H1 (cell line): Measurements from ENCODE around the gene PLEKHG4. TPM values are rescaled to one million over a fixed set of nuclear protein-coding genes. Genes with fewer than 3 reads are reported as not detected.

Source experiments
- CTCF ChIA-PET: fragments of 300-600 bp; sonication (Branson Sonifier 250); formaldehyde crosslinking; loops from one replicate; lab custom pipeline; 2021; ENCODE audit not compliant: partially characterized antibody; lab: Charles Lee
- POLR2A ChIA-PET: fragments of 300-600 bp; sonication (Branson Sonifier 250); formaldehyde crosslinking; loops from one replicate; lab custom pipeline; 2021; ENCODE audit warnings: inconsistent platforms; ENCODE audit not compliant: partially characterized antibody; lab: Charles Lee
- DNase-seq, 2 experiments: peaks; one replicate each; pipeline versions ENCODE4 v3.0.0 to v3.0.0-alpha.2; 2010 to 2022; ENCODE audit warnings: low spot score in 2 of 2, low read depth in 1 of 2, mixed read lengths in 1 of 2
- FAIRE-seq: peaks from 2 replicates; lab custom pipeline; 2011; peaks lifted over from hg19 to GRCh38; lab: Jason Lieb, UNC
- H2AFZ ChIP-seq: 2 replicates; pipeline ENCODE4 v1.8.1; 2012; ENCODE audit warnings: low read length, inconsistent platforms
- H2AK5ac ChIP-seq: 2 replicates; pipeline ENCODE4 v1.6.1; 2013; ENCODE audit warnings: low read depth, low read length
- H2BK120ac ChIP-seq: replicated peaks from 2 replicates; pipeline ENCODE3; 2013; ENCODE audit warnings: low read depth, low read length, inconsistent platforms
- H2BK12ac ChIP-seq: 2 replicates; pipeline ENCODE4 v1.6.1; 2013; ENCODE audit warnings: low read depth, low read length
- H2BK15ac ChIP-seq: 2 replicates; pipeline ENCODE4 v1.6.1; 2013; ENCODE audit warnings: low read length
- H2BK20ac ChIP-seq: 2 replicates; pipeline ENCODE4 v1.6.1; 2013; ENCODE audit warnings: low read length
- H2BK5ac ChIP-seq: 2 replicates; pipeline ENCODE4 v1.6.1; 2013; ENCODE audit warnings: low read depth, low read length
- H3K14ac ChIP-seq: 2 replicates; pipeline ENCODE4 v1.6.1; 2013; ENCODE audit warnings: inconsistent platforms; ENCODE audit not compliant: insufficient read length
- H3K18ac ChIP-seq: 2 replicates; pipeline ENCODE4 v1.6.1; 2013; ENCODE audit warnings: low read length; ENCODE audit errors: extremely low read depth
- H3K23ac ChIP-seq: 2 replicates; pipeline ENCODE4 v1.6.1; 2013; ENCODE audit warnings: inconsistent platforms; ENCODE audit not compliant: insufficient read length
- H3K23me2 ChIP-seq: 2 replicates; pipeline ENCODE4 v1.6.1; 2013; ENCODE audit warnings: low read depth, low read length
- H3K27ac ChIP-seq: 2 replicates; pipeline ENCODE4 v1.6.1; 2011; ENCODE audit warnings: low read depth, low read length, inconsistent platforms
- H3K27me3 ChIP-seq, 4 experiments: replicated peaks in 1 of 4; 1 replicate in 1 of 4; 2 replicates in 3 of 4; pipeline versions ENCODE4 v1.6.1 to v1.8.1; 2011 to 2013; ENCODE audit warnings: low read length in 3 of 4, mild to moderate bottlenecking in 3 of 4, inconsistent platforms in 2 of 4, mixed read lengths in 2 of 4, moderate library complexity in 1 of 4; ENCODE audit not compliant: control insufficient read depth in 3 of 4, insufficient read depth in 3 of 4; ENCODE audit errors: extremely low read depth in 1 of 4
- H3K36me3 ChIP-seq, 4 experiments: 2 replicates each; pipeline versions ENCODE4 v1.6.1 to v1.8.1; 2011 to 2013; ENCODE audit warnings: mild to moderate bottlenecking in 4 of 4, low read length in 3 of 4, moderate library complexity in 2 of 4, control low read depth in 1 of 4, inconsistent platforms in 1 of 4; ENCODE audit not compliant: insufficient read depth in 4 of 4, control insufficient read depth in 2 of 4
- H3K4ac ChIP-seq: replicated peaks from 2 replicates; pipeline ENCODE3; 2013; ENCODE audit warnings: low read length, low read depth, mixed read lengths, inconsistent platforms; ENCODE audit not compliant: insufficient read length
- H3K4me1 ChIP-seq, 4 experiments: replicated peaks in 1 of 4; 1 replicate in 1 of 4; 2 replicates in 3 of 4; pipeline versions ENCODE4 v1.6.1 to v1.8.1; 2011 to 2013; ENCODE audit warnings: low read length in 3 of 4, inconsistent platforms in 2 of 4, mixed read lengths in 1 of 4; ENCODE audit not compliant: insufficient read depth in 4 of 4, control insufficient read depth in 3 of 4
- H3K4me2 ChIP-seq, 2 experiments: 2 replicates each; pipeline versions ENCODE4 v1.6.1 to v1.8.1; 2011 to 2013; ENCODE audit warnings: low read depth in 2 of 2, low read length in 2 of 2, control low read depth in 1 of 2, inconsistent platforms in 1 of 2, mild to moderate bottlenecking in 1 of 2; ENCODE audit not compliant: insufficient read depth in 1 of 2
- H3K4me3 ChIP-seq, 4 experiments: fragments of 200-600, 300-600 bp in 1 of 4; sonication (generic), shearing (Covaris generic), sonication (Bioruptor Twin) in 1 of 4; 2 replicates each; pipeline versions ENCODE4 v1.5.1 to v1.8.1; 2011 to 2016; ENCODE audit warnings: low read length in 4 of 4, low read depth in 3 of 4, control low read depth in 2 of 4, inconsistent platforms in 2 of 4, mild to moderate bottlenecking in 2 of 4, mixed read lengths in 1 of 4, moderate library complexity in 1 of 4; ENCODE audit not compliant: insufficient read depth in 2 of 4; ENCODE audit errors: extremely low read depth in 1 of 4
- H3K56ac ChIP-seq: replicated peaks from 2 replicates; pipeline ENCODE3; 2013; ENCODE audit warnings: low read depth, mild to moderate bottlenecking, mixed read lengths, low read length, inconsistent platforms; ENCODE audit not compliant: insufficient read length
- H3K79me1 ChIP-seq: 2 replicates; pipeline ENCODE4 v1.6.1; 2013; ENCODE audit warnings: low read depth, low read length, control low read depth
- H3K79me2 ChIP-seq, 2 experiments: 2 replicates each; pipeline versions ENCODE4 v1.6.1 to v1.8.1; 2012 to 2013; ENCODE audit warnings: low read length in 2 of 2, mild to moderate bottlenecking in 2 of 2, inconsistent platforms in 1 of 2; ENCODE audit not compliant: insufficient read depth in 2 of 2, control insufficient read depth in 1 of 2
- H3K9ac ChIP-seq, 4 experiments: replicated peaks in 1 of 4; 1 replicate in 1 of 4; 2 replicates in 3 of 4; pipeline versions ENCODE4 v1.6.1 to v1.8.1; 2011 to 2013; ENCODE audit warnings: low read depth in 3 of 4, low read length in 3 of 4, control low read depth in 2 of 4, mild to moderate bottlenecking in 2 of 4, moderate library complexity in 2 of 4, inconsistent platforms in 1 of 4; ENCODE audit errors: extremely low read depth in 1 of 4
- H3K9me3 ChIP-seq, 2 experiments: 2 replicates each; pipeline versions ENCODE4 v1.6.1 to v1.8.1; 2012 to 2013; ENCODE audit warnings: mild to moderate bottlenecking in 2 of 2, moderate library complexity in 2 of 2, control low read depth in 1 of 2, inconsistent platforms in 1 of 2, low read depth in 1 of 2, low read length in 1 of 2, mixed read lengths in 1 of 2; ENCODE audit not compliant: insufficient read depth in 2 of 2
- H4K20me1 ChIP-seq, 2 experiments: replicated peaks in 1 of 2; 2 replicates each; pipeline versions ENCODE3 to v1.8.1; 2011 to 2013; ENCODE audit warnings: inconsistent platforms in 2 of 2, low read length in 2 of 2, mild to moderate bottlenecking in 1 of 2; ENCODE audit not compliant: insufficient read depth in 2 of 2, control insufficient read depth in 1 of 2
- H4K5ac ChIP-seq: 2 replicates; pipeline ENCODE4 v1.6.1; 2013; ENCODE audit warnings: low read length, low read depth, mixed read lengths, inconsistent platforms; ENCODE audit not compliant: insufficient read length
- H4K8ac ChIP-seq: 2 replicates; pipeline ENCODE4 v1.8.0; 2013; ENCODE audit warnings: mild to moderate bottlenecking, moderate library complexity, low read length, inconsistent platforms; ENCODE audit not compliant: insufficient read depth; ENCODE audit errors: extremely low read depth
- H4K91ac ChIP-seq: replicated peaks from 2 replicates; pipeline ENCODE3; 2013; ENCODE audit warnings: low read length, mixed read lengths, inconsistent platforms; ENCODE audit not compliant: insufficient read length
- CREB1 ChIP-seq: IDR thresholded peaks from 2 replicates; pipeline ENCODE4 v1.6.1; 2012; ENCODE audit warnings: inconsistent platforms
- WGBS, 2 experiments: shearing (Covaris generic) in 1 of 2; methylation state at CpG; one replicate each; pipeline versions ENCODE4 v1.1.6 to v1.1.7; 2013 to 2015; ENCODE audit warnings: low lambda C conversion rate in 2 of 2, mixed read lengths in 2 of 2, inconsistent platforms in 1 of 2, low coverage in 1 of 2, missing lambda C conversion rate in 1 of 2; ENCODE audit not compliant: insufficient replicate concordance in 2 of 2, insufficient coverage in 1 of 2, insufficient read length in 1 of 2; ENCODE audit errors: extremely low coverage in 1 of 2, missing lambda C conversion rate in 1 of 2; 5-methylcytosine and 5-hydroxymethylcytosine counted together
- polyA plus RNA-seq, 7 experiments: library from polyadenylated mRNA; depleted of rRNA in 3 of 7; stranded (reverse) in 5 of 7; unstranded in 2 of 7; fragments of >200 nt in 5 of 7; fragments of 200-250 nt in 2 of 7; gene quantifications; 1 replicate in 5 of 7; 2 replicates in 1 of 7; 4 replicates in 1 of 7; pipeline versions ENCODE4 v1.2.1 to v1.2.3, GENCODE V29; 2011 to 2013; ENCODE audit warnings: missing spikeins in 2 of 7, mixed read lengths in 2 of 7
- total RNA-seq: library from RNA; stranded (reverse); fragmentation: NEBNext Ultra II Directional; extraction: Animal tissue kit (Norgen Biotek cat#: 25700); gene quantifications from 2 replicates; pipeline ENCODE4 v1.2.1, GENCODE V29; 2021

The PLEKHG4 gene
- total and polyA plus RNA-seq, 2 of the 8 experiments (the other 6 are each of a cell fraction or from before 2014, with no cell fraction given), result 7.7 to 11.1 TPM

DNA sequence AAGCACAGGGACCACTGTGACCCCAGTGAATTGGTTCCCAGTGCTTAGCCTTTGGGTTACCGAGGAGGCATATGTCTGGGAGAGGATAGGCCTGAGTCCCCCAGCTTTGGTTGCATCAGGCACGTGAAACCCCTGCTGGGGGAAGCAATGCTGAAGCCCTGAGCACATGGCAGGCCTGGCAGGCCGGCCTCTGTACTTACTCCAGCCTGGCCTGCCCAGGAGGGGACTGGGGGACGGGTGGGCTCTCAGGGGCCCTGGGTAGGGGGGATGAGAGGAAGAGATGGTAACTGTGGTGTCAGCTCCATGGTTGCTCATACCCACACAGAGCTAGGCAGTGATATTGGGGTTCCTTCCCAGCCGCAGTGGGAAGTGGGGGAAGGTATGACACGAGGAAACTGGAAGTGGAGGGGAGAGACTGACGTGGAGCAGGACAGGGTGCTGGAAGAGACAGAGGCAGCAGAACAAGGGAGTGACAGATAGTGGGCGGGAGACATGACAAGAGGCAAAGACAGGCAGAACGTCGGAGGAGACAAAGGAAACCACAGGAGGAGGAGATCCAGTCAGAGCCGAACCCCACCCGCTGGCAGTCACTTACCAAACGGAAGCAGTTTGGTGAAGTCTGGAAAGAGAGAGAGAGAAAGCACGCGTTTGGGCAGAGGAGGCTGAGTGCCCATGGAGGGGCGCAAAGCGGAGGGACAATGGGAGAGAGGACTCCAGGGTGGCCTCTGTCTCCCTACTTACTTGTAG lies 43.3 kb upstream of the PLEKHG4 start:
- Histone ChIP-seq H2BK5ac (no peak overlapping the region), H3K18ac (no peak overlapping the region), H3K79me2 (no peaks in the 10 kb centered on the region), H3K9ac (no peak overlapping the region), H2BK120ac (no peak overlapping the region), H3K27me3 (no peaks in the 10 kb centered on the region), H3K79me1 (peaks cover 4% of the 10 kb centered on the region; the same call in 1 of the 2 replicates), H2AK5ac (0 out of 2 replicates have a peak overlapping the region, but pooled peaks have one; percentile 75), H3K36me3 (peaks cover 11 to 28% (median 20%) of the 10 kb centered on the region in 4 experiments; a peak in 5 of 8 replicates), H3K4me3 (no peak overlapping the region), H4K20me1 (peaks cover 0 to 14% of the 10 kb centered on the region in 2 experiments), H3K23ac (no peak overlapping the region), H4K8ac (no peak overlapping the region; the same call in 1 of the 2 replicates), H2BK15ac (no peak overlapping the region), H3K27ac (no peak overlapping the region), H3K23me2 (no peaks in the 10 kb centered on the region), H2AFZ (no peak overlapping the region), H4K5ac (no peak overlapping the region), H2BK20ac (no peak overlapping the region), H2BK12ac (peak overlapping the region; percentile 27; the same call in 1 of the 2 replicates), H3K4me1 (peaks cover 0 to under 1% (median 0%) of the 10 kb centered on the region in 4 experiments; a peak in 3 of 7 replicates), H3K9me3 (no peaks in the 10 kb centered on the region), H3K56ac (no peak overlapping the region), H3K4me2 (no peak overlapping the region), H4K91ac (no peak overlapping the region), H3K4ac (no peak overlapping the region), H3K14ac (no peak overlapping the region)
- DNase-seq (no peak), FAIRE-seq (no peak)
- WGBS, 2 experiments, result 87% methylated on average over 14 of the region's 17 CpGs; no CpG with 5 or more reads in 1 of the 2 experiments
- ChIA-PET POLR2A (interaction anchor here (1.4 to 11.2 kb wide), 4 partner anchors 9 to 36 kb away, joined by 3 to 111 read pairs (median 10); partner anchors contain the start of genes FHOD1, SLC9A5 and TMEM208), CTCF (interaction anchor here (0.7 to 4.6 kb wide), 5 partner anchors 9 to 48 kb away, joined by 3 to 23 read pairs (median 4); partner anchors contain the start of genes ELMO3, FHOD1 and TMEM208)
- no peak for TF ChIP-seq CREB1
